LHCN-M2 (cell line): Measurements from ENCODE around the gene SLC17A1. TPM values are rescaled to one million over a fixed set of nuclear protein-coding genes. Genes with fewer than 3 reads are reported as not detected.

Experiments
- DNase-seq: peaks from one replicate; pipeline ENCODE4 v3.0.0-alpha.2; 2012; ENCODE audit warnings: low read depth
- polyA plus RNA-seq: library from polyadenylated mRNA; unstranded; fragments of >200 nt; gene quantifications from one replicate; pipeline ENCODE4 v1.2.1, GENCODE V29; 2012; ENCODE audit warnings: missing spikeins
- total RNA-seq: library from RNA; depleted of rRNA; stranded (reverse); fragments of >200 nt; gene quantifications from 2 replicates; pipeline ENCODE4 v1.2.3, GENCODE V29; 2014; rRNA removed

SLC17A1 gene, protein sequence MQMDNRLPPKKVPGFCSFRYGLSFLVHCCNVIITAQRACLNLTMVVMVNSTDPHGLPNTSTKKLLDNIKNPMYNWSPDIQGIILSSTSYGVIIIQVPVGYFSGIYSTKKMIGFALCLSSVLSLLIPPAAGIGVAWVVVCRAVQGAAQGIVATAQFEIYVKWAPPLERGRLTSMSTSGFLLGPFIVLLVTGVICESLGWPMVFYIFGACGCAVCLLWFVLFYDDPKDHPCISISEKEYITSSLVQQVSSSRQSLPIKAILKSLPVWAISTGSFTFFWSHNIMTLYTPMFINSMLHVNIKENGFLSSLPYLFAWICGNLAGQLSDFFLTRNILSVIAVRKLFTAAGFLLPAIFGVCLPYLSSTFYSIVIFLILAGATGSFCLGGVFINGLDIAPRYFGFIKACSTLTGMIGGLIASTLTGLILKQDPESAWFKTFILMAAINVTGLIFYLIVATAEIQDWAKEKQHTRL
- not detected in 2 replicates for total RNA-seq
- not detected for polyA plus RNA-seq

DNA sequence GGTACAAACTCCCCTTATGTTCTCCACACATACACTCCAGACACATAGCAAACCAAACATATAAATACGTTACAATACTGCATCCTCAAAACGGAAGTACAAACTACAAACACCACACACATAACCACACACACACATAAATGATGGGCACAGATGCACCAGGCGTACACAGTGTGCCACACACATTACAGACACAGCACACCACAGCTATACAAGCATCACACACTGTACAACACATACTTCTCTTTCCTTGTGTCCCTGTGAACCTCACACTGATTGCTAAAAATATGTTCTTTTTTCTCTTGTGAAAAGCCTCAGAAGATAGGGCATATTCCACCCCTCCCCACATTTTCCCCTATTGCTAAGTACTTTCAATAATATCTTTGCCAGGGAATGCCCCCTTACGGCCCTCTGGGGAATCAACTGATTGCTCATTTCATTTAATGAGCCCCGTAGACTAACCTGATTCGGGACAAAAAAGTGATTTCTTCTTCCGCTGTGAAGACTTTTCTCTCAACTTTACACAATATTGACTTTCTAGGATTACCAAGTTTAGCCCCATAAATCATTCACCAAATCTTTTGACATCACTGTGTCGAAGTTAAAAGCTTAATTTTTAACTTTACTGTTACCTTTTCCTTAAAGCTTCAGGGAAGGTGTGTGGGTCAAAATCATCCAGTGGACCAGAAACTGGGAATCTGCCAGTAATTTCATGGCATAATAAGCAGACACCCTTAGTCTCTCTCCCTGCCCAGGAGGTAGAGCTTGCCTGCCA lies at the start of gene SLC17A1:
TSS of gene SLC17A1 (minus strand) at position 521 of the 775 bp plus-strand sequence. CDS start 1,495 bp downstream, outside the sequence.
- no peak for DNase-seq

DNA sequence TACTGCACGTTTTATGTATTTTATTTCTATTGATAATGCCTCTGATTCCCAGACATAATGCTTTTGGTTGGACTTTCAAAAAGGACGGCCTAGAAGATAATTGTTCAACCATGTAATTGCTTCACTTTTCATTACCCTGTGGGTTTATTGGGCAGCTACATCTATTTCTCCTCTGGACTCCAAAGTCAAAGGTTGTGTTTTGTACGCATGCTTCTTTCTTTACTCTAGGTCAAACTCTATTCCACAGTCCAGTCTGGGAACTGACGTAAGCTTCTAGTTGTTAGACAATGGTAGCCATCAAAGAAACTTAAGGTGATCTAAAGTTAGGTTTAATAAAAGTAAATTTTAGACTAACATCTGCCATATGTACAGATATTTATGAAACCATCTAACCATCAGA lies 48.7 kb upstream of the SLC17A1 start:
- DNase-seq = no peak

DNA sequence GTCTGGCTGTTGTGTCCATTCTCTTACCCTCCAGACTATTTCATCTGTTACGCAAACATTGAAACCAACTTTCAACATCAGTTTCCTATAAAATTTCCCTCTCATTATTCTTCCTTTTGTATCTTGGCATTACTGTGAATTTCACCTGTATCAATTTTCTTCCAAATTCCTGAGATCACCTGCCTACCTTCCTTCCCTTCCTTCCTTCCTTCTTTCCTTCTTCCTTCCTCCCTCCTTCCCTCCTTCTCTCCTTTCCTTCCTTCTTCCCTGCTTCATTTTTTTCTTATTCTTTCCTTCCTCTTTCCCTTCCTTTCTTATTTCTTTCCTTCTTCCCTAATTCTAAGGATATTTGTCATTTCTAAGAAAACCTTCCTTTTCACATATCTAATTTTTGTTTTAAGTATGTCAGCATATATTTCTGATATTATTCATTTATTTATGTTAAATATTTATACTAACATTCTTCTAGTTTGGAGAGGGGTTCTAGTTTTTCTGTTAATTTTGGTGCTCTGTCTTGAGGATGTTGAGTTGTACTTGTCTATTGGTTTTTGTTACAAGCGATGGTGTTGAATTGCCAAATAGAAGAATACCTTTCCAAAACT lies 47.0 kb upstream of the SLC17A1 start:
- DNase-seq = no peak

DNA sequence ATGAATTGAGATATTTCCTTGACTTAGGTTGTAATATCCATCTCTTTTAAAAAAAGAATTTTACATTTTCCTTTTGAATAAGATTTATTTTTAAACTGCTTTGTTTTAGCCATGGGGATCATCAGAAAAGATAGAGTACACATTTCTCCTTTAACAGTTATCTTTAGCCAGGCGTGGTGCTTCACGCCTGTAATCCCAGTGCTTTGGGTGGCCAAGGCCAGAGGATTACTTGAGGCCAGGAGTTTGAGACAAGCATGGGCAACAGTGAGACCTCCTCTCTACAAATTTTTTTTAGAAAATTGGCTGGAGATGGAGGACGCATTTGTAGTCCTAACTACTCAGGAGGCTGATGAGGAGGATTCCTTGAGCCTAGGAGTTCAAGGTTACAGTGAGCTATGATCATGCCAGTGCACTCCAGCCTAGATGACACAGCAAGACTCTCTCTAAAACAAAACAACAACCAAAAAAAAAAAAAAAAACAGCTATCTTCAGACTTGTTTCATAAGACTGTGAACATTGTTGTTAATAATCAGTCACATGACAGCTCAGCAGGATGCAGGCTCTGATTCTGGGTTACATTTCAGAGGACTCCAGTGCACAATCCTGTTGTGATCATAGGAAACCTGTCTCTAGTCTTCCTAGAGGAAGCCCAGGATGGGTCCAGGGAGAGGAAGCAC lies 44.2 kb upstream of the SLC17A1 start:
- no peak for DNase-seq

DNA sequence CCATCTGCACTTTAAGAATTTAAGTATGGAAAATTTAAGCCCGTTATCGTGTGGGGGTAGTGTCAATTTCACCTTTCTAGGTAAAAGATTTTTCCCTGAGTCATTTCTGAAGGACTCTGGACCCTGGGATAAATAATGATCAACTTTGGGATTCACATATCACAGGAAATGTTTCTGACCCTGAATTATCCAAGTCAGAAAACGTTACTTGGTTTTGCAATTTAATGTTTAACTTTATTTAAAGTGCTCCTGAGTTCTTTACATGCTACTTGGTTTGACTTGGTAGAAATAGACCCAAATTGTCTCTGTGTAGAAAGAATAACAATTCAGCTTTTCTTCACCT lies 43.7 kb upstream of the SLC17A1 start:
- no peak for DNase-seq

DNA sequence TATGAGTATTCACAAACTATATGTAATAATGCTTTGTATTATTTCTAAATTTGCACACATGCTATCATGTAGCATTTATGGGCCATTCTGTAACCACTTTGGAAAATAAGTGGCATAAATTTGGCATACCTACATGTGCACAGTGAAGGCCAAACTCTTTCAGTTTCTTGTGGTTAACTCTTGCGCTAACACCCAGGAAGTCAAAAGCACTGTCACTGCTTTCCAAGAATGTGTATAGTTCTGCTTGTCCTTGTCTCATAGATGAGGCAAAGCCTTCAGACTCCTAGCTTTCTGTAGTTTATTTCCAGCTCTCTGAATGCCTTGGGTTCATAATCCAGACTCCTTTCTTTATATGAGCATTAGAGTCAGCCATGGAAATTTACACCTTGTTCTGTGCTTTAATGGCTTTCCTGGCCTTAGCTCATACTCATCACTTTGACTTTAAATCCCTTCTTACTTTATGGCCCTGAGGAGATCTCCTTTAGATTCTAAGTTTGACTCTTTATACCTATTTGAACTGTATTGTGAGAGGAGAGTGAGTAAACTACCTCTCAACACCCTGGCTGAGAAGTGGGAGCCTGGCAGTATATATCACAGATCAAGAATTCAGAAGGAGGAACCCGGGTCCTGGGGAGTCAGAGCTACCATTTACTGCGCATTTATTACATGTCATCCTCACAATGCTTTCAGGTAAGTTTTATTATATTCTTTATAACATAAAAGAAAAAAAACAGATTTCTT lies 43.1 kb upstream of the SLC17A1 start:
- DNase-seq = no peak

DNA sequence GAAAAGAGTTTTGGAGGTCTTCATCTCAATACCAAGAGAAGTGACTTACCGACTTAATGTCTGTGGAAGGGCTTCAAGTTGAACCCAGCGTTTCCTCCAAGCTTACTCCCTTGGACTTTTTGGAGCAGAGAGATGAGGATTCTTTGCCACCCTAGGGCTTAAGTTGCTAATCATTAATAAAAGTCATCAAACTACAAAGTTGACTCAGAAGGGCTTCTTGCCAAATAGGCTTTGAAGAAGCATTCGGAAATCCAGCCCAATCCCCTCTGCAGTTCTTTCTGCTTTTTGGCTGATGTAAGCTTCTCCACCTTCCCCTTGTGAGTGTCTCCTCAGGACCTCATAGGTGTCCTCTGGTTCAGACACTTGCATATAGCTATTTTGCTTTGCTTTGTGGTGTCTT lies 42.3 kb upstream of the SLC17A1 start, which contains the start of gene SLC17A3:
TSS of gene SLC17A3 (minus strand) at position 126 of the 400 bp plus-strand sequence. CDS start 5,856 bp downstream, outside the sequence.
- DNase-seq = no peak

DNA sequence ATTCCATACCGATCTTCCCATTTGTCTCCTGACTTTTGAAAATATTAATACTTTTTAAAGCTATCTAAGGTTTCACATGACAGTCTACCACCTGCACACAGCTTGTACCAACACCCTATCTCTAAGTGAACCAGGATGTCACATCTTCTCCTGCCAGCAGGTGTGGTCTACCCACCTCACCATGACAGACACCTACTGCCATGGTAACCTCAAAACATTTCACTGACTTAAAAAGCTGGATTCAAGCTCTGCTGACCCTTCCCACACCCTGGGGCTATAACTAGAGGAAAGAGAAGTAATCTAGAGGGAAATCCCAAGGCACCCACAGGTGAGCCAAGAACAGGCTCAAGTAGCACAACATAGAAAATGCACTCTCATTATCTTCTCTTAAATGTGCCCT lies 41.0 kb upstream of the SLC17A1 start:
- no peak for DNase-seq

DNA sequence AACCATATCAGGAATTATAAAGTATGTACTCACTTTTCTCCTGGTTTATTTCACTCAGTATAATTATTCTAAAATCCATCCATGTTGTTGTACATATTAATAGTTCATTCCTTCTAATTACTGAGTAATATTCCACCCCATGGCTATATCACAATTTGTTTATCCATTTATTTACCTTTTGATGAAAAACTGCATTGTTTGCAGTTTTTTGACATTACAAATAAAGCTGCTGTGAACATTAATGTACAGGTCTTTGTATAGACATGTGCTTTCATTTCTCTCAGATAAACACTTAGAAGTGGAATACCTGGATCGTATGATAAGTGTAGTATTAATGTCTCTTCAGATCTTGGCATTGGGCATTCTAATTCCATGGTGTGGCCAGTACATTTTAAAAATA lies 38.0 kb upstream of the SLC17A1 start:
- DNase-seq = no peak

DNA sequence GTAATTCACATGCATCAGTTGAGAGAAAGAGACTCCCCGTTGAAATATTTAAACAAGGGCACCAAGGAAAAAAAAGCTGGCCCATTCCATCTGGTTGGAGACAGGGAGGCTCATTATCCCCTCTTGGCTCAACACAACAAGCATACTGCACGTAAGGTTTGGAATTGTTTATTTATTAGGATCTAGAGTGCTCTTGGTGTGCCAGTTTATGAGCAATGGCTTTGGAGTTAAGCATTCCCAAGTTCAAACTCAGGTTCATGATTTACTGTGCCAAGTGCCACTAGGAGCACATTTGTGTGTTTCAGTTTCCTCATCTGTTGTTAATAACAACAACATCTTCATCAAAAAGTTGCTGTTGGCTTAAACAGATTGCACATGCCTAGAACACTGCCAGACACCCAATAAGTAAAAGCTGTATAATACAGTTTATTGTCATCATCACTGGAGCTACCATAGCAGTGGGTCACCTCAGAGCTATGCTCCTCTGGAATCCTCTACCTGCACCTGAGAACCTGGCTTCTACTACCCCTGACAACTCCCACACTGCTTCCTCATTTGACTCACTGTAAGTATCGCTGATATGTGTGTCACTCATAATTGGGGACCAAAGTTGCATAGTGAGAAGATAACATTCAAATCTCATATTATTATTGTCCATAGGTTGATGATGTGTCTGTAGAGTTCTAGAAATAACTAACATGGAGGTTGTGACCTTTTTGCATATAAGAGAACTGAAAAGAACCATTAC lies 36.8 kb upstream of the SLC17A1 start:
- DNase-seq = no peak

DNA sequence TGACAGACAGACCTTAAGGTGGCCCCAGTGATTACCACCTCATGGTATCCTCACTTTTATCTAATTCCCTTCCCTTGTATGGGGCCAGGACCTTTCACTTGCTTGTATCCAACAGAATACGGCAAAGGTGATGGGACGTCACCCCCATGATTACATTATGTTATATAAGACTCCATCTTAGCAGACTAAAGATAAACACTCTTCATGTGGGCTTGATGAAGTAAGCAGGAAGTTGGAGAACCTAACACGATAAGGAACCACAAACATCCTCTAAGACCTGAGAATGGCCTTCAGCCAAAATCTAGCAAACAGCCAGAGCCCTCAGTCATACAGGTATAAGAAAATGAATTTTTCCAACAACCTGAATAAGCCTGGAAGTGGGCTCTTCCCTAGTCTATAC lies 34.2 kb upstream of the SLC17A1 start:
- no peak for DNase-seq

DNA sequence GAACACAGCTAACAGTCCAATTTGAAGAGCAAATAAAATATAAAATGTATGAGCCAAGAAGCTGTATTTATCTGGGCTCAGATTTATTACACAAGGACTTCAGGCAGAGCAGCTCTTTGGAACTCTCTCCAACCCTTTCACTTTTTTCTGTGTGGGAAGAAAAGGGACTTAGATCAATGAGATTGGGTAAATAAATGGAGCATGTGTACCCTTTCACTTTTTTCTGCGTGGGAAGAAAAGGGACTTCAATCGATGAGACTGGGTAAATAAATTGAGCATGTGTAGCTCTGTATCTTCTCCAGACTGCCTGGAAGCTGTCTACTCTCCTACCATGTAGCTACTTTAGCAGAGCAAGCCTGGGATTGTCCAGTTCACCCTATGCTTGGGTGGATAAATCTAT lies 31.5 kb upstream of the SLC17A1 start:
- DNase-seq = no peak

DNA sequence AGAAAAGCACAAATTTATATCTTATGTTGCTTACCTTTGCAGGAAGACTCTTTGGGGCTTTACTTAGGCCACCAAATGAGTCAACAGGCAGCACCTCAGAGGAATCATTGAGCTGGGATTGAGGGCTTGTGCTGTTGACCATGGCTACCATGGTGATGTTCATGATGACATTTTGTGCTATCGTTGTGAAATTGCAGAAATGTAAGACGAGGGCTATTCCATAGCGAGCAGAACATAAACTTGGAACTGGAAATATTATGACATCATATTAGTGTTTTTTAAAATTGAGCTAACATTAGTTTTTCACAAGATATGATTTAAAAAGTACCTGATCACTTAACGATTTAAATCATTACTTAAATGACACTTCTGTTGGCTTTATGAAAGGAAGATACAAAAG lies 30.3 kb upstream of the SLC17A1 start:
- DNase-seq = no peak

DNA sequence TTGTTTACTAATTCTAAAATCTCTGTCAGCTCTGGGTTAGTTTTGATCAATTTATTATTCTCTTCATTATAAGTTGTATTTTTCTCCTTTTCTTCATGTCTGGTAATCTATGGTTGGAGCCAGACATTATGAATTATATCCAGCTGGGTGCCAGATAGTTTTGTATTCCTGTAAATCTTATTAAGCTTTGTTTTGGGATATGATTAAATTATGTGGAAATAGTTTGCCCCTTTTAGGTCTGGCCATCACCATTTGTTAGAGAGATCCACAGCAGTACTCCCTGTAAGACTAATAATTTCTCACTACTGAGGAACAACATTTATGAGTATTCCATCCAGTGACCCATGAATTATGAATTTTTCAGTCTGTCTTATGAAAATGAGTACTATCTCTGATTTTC lies 20.9 kb upstream of the SLC17A1 start:
- DNase-seq = no peak

DNA sequence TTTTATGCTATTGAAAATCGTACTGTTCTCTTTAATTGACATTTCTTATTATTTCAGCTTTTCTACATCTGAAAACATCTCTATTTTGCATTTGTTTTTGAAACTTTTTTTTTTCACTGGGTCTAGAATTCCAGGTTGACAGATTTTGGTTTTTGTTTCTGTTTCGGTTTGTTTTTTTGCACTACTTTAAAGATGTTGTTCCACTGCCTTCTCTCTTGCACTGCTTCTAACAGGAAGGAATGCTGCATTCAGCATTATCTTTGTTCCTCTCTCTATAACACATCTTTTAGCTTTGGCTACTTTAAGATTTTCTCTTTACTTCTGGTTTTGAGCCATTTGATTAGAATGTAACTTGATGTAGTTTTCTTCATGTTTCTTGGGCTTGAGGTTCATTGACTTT lies 20.1 kb upstream of the SLC17A1 start:
- no peak for DNase-seq

DNA sequence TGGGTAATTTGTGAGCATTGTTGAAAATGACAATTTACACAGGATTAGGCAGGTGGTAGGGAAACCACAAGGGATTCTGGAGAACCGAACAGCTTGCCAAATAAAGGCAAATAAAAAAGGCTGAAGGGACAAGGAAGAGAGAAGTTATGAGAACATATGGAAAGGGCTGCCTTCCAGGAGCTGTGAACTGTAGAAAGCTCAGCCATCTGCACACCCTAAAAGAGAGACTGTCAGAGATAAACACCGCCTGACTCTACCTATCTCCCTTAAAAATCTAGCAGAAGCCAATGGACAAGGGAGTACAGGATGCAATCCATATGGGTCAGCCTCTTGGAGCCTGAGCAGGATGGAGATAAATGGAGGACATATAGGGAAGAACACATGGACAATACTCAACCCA lies 12.7 kb upstream of the SLC17A1 start:
- DNase-seq = no peak

DNA sequence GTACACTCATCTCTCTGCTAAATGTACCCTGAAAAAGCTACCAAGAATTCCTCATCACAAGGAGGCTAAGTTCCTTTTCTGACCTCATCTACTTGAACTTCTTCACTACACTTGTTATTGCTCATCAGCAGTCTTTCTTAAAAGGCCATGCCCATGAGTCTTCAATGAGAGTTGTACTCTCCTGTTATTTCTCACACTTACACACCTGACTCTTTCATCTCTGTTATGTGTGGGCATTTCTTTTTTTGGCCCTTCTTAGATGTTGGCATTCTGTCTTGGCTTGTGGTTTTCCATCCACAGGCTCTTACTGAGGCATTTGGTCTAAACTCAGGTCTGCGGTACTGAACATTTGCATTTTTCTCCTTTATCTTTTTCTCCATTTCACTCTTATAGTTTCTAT lies 10.7 kb upstream of the SLC17A1 start:
- DNase-seq = no peak

DNA sequence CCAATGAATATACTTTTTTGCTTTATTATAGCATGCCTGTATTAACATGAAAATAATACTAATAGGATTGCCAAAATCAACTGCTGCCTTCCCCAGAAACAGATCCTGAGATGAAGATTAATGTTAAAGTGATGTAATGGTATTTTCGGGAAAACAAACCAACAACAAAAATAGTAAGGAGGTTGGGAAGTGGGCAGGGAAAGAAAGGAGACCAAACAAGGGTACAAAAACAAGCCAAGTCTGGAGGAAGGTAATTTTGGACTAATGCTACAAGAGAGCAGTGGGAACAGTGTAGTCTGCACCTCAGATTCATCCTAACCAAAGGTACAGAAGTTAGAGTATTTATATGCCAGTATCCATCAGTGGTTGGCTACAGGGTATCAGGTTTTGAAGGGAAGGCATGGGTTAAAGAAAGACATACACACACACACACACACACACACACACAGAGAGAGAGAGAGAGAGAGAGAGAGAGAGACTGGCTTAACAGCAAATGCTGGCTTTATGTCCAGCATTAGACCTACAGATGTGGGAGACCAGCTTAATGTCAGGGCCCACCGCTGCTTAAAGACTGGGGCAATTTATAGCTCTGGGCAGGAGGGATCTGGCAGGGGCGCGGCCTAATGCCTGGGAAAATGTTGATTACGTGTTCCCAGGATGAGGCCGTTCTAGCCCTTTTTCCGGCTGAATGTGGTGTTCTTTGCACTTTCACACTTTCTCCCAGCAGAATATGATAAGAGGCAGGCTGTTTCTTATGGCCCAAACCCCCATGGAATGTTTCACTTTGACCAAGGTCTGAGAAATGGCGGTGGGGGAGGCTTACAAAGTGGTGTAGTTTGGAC lies 3.8 kb upstream of the SLC17A1 start:
- no peak for DNase-seq

DNA sequence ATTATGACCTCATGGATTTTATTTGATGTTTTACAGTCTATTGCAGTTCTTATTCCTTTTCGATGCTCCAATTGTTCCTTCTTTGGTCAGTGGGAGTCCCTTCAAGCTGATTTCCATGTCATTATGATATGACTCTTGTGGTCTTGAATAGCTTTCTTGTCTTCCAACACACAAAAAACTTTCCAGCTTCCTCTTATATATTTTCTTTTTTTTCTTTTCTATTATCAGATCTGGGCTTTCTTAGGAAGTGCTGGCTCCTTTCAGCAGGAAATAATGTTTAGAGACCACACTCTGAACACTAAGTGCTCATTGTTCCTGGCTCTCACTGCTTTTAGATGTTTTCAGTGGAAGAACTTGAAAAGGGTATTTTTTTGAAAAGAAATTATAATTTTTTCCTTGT lies 3.1 kb upstream of the SLC17A1 start:
- DNase-seq = no peak
